EL (cell line): Measurements from ENCODE around the gene DEPP1.
A peak's percentile ranks its signal among the peaks of the same experiment; 100 is the strongest.

Source experiments
- DNase-seq: peaks from one replicate; pipeline ENCODE4 v3.0.0-alpha.2; 2016

DEPP1 gene

DNA sequence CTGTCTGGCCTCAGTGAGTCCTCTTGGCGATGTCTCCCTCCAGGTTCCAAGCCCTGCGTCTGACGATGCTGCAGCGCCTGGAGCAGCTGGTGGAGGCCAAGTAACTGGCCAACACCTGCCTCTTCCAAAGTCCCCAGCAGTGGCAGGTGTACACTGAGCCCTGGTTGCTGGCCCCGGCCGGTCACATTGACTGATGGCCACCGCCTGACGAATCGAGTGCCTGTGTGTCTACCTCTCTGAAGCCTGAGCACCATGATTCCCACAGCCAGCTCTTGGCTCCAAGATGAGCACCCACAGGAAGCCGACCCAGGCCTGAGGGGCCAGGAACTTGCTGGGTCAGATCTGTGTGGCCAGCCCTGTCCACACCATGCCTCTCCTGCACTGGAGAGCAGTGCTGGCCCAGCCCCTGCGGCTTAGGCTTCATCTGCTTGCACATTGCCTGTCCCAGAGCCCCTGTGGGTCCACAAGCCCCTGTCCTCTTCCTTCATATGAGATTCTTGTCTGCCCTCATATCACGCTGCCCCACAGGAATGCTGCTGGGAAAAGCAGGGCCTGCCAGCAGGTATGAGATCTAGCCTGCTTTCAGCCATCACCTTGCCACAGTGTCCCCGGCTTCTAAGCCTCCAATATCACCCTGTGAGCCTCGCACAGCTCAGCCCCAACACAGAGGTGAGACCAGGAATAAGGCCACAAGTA is 14.8 kb upstream of the DEPP1 start:
- no peak for DNase-seq

DNA sequence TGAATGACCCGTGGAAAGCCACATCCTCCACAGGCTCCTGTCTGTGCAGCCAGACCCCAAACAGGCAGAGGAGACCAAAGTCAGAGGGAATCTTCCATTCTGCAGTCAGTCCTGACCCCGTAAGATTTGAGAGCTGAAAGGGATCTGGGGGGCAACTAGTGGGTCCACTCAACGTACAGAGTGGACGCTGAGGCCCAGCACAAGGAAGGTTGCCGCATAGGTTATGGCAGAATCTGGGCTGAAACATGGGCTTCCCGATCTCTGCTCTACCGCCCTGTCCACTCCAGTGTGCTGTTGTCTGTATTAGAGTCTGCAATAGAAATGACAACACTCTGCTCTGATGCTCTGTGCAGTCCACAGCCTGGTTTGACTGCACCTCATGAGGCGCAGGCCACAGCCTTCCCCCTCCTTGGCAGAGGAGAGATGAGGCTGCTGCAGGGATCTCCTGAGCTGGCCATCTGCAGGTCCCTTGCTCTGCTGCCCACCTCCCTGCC is 14.2 kb upstream of the DEPP1 start:
- DNase-seq, result no peak

DNA sequence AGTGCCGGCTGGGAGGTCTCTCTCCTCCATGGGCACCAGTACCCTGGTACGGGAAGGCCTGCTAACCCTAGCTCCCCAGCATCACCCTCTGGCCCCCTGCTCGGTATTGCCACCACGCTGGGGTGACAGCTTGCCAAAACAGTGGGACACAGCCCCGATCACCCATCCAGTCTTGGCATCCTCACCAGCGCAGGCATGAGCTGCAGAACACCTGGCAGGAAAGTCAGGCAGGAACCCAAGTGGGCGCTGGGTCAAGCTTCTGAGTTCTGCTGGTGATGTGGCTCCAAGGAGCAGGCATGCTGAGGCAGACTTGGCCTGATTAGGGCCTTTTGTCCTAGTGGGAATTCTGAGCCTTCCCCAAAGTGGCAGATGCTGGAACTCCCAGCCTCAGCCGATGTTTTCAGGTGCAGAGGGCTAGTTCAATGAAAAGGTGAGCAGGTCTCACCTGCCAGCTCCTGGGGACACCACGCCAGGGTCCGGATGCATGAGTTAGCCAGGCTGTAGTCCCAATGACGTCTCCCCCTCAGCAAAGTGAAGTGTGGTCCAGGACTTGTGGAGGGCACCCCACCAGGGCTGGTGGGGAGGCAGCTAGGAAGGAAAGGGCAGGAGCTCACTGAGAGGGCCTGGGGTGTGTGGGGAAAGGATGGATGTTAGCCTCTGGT is 13.6 kb upstream of the DEPP1 start:
- no peak for DNase-seq

DNA sequence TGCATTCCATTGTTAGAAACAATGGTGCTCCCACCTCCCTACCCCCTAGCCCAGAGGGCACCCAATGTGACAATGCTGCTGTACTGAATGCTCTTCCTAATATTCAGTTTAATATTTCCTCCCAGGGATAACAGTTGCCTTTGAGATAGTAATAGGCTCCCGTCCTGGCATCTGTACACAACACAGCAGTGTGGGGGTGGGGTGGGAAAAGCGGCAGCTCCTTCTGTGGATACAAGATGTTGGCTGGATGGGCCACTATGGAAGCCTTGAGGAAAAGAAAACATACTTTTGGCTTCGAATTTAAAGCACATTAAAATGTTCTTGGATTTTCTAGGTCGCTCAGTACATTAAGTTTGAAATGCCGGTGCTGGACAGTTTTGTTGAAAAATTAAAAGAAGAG is 13.0 kb upstream of the DEPP1 start:
- DNase-seq, result no peak

DNA sequence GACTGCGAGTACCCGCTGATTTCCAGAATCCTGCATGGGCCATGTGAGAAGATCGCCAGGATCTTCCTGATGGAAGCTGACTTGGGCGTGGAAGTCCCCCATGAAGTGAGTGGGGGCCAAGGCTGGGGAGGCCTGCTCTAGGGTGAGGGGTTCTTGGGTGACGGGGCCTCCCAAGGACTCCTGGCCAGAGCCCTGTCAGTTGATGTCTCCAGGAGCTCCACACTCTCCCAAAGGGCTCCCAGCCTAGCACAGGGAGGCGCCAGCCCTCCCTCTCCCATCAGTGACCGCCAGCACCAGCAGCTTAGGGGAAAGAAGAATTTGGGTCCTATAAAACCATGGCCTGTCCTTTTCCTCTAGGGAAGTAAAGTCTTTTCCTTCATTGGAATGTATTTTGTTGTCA is 12.4 kb upstream of the DEPP1 start:
- no peak for DNase-seq

DNA sequence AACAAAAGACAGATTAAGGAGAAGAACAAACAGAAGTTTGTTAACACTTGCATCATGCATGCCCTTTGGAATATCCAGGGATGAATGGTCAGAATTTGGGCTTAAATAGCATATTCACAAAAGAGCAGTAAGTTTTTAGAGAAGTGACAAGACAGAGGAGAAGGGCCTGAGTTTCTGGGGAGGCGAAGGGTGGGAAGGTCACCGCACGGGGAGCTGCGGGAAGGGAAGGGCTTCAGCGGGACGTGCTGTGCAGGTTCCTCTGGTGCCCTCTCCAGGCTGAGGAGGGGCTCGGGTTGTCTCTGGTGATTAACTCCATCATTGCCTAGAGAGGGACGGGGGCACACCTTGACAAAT is 11.7 kb upstream of the DEPP1 start:
- DNase-seq, result no peak

DNA sequence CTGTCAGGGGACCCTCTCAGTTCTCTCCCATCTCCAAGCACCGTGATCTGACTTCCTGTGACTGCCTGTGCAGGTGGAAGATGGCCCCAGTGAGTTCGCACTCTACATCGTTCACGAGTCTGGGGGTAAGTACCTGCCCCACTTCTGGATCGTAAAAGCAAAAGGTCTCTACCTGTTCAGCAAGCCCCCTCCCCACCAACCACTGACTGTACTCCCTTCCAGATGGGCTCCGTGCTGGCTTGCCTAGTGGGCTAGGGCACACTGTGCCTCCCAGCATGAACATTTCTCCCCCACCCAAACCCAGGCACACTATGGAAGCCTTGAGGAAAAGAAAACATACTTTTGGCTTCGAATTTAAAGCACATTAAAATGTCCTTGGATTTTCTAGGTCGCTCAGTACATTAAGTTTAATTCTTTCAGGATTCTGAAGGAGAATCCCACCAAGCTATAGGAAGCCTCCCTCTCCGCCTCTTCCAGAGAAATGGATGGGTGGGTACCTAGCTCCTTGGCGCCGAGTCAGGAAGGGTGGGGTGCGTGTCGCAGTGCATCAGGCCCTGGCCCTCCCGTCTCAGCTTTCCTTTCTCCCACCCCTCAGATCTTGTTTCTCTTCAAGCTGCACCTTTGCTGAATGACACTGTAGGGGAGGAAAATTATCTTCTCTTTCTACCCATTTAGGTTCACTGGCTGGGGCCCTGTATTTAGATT is 11.1 kb upstream of the DEPP1 start:
- no peak for DNase-seq

DNA sequence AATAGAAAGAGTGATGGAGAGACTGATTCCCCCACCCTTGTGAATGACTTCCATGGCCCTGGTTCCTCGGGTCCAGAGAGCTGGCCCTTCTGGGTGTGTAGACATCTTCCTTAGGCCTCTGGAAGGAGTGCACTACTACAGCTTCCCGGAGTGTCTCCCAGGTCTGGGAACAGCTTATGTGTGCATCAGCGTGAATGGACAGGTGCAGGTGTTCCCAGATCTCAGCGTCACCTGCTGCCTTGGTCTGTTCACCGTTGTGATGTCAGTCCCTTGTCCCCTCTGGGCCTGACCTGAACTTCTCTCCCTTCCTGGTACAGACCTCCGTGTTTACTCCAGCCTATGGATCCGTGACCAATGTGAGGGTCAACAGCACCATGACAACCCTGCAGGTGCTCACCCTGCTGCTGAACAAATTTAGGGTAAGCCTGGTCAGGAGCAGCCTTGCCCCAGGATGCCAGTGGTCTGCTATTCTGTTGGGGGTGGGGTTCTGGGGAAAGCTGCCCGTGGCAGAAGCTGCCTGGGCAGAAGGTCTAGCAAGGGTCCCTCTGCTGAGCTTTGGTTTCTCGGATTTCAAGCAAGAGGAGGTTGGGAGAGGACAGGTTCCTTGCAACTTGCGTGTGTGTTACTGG is 10.5 kb upstream of the DEPP1 start:
- no peak for DNase-seq

DNA sequence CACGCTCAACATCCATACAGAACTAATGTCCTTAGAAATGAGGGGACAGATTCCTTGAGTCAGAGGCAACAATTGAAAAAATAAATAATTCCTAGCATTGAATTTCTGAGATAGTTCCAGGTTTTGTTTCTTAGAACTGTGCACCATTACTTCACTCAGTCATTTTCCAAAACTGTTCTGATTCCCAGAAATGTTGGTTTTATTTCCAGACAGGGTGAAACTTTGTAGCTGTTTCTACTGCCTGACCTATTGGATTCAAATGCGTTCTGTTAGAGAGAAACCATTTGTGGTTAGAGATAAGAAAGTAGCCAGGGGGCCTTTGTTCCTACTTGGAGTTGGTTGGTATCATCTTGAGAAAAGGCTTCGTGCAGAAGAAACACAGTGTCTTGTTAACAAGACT is 8.1 kb upstream of the DEPP1 start:
- DNase-seq, result no peak

DNA sequence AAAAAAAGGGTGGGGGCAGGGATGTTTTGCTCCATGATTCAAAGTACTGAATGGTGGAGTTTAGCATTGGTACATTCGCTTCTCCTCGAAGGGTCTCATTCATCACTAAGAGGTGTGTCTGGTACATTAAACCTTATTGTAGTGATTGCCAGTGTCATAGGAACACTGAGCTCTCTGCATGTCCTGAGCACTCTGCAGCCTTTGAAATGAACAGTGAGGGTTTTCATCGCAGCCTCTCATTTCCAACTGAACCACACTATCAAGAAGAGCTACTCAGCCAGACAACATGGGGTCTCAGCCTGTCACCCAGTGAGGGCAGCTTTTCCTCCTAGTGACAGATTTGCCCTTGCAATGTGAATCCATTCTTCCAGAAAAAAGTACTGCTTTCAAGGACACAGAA is 7.6 kb upstream of the DEPP1 start:
- DNase-seq, result no peak

DNA sequence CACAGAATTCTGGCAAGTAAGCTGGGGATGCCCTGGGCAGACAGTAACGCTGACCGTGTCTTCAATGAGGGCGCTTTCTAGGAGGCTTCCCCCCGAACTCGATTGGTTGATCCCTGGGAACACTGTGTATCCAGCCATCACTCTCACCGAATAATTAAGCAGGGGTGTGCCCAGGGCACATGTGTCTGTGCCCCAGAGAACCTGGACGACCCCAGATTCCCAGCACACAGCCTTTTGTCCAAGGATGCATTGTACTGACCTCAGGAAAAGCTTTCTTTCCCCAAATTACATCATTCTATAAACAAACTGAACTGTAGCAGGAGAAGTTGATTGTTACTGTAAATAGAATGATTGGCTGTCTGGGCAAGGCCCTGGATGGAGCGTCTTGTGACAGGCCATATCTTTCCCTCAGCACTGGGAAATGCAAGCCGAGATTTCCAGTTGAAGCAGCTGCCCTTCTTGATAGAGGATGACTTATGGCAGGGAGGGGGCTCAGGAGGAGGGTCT is 6.6 kb upstream of the DEPP1 start:
- DNase-seq, result no peak

DNA sequence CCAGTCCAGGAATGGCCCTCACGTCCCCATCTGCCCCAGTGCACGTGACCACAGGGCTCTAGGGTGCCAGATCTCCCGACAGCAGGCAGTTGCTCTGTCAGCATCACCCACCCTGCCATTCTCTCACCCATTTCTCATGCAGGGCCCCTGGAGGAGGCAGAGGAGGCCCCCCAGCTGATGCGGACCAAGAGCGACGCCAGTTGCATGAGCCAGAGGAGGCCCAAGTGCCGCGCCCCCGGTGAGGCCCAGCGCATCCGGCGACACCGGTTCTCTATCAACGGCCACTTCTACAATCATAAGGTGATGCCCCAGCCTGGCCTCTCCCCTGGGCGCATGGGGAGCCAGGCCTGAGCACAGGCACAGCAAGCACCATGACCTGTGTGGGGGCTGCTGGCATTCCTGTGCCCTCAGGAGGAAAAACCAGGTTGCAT is 6.1 kb upstream of the DEPP1 start:
- DNase-seq, result no peak

DNA sequence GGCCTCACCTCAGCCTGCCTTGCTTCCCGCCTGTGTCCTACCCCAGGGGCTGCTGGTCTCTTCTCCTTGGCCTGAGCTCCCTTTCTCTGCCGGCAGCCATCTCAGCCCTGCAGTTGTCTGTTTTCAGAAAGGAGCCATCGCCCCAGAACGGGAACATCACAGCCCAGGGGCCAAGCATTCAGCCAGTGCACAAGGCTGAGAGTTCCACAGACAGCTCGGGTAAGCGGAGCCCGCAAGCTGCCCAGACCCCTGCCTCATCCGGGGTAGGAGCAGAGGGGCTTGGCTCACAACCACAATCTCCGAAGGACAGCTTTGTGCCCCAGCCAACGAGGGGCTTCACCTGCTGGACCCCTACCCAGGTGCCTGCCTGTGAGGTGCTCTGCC is 5.3 kb upstream of the DEPP1 start:
- no peak for DNase-seq

DNA sequence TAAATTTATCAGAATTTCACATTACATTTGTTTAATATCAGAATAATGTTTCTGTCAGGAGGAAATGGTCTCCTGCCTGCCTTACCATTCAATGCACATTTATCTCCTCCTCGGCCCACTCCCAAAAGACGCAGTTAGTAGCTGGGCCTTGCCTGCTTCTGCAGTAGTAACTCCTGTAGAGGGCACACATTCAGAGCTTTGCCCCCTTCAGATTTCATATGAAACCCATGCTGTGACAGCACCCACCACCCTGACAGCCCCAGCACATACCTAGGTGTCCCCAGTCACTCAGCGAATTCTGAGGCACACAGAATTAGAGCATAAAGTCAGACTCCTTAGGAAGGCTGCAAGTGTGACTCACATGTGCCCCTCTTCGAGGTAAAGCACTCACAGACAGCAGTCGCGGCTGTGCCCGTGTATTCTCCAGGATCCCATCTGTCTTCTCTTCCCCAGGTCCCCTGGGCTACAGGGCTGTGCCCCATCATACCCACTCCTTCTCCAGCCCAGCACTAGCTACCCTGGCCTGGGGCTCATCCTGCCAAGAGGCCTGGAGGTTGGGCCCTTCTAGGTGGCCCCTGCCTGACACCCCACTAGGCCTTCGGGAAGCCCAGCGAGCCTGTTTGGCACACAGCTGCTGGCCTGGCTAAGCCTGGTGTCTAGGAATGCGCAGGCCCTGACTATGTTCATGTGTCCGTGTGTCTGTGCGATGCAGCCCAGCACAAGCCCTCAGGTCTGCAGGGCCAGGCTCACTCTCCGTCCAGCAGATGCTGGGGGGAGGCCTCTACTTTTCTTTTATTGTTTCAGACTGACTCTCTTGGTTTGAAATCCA is 4.7 kb upstream of the DEPP1 start:
- DNase-seq, result no peak

DNA sequence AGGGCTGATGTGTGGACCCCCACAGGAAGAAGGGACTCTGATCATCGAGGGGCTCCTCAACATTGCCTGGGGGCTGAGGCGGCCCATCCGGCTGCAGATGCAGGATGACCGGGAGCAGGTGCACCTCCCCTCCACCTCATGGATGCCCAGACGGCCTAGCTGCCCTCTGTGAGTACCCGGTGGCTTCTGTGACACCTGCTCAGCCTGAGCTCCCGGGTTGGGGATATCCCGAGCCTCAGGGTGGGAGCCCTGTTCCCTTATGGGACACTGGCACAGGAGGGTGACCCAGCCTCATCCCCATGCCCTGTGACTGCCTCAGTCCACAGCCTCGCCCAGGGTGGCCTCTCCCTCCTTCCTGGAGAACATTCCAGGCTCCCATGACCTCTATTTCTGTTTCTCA is 3.9 kb upstream of the DEPP1 start:
- DNase-seq, result no peak

DNA sequence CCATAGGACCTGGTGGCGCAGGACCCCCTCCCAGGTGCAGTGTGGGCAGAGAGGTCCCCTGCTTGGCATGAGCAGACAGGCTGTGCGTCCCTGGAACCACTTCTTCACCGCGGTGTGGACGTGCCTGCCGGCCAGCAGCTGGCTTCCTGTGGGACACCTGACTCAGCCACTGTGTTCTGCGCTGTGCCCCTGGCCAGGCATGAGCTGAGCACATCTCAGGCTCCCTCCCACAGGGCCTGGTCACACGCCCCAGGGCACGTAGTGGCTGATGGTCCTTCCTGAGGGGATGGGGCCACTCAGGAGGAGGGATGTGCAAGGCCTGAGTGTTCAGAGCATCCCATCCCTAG is 3.5 kb upstream of the DEPP1 start:
- peak; percentile 66 for DNase-seq

DNA sequence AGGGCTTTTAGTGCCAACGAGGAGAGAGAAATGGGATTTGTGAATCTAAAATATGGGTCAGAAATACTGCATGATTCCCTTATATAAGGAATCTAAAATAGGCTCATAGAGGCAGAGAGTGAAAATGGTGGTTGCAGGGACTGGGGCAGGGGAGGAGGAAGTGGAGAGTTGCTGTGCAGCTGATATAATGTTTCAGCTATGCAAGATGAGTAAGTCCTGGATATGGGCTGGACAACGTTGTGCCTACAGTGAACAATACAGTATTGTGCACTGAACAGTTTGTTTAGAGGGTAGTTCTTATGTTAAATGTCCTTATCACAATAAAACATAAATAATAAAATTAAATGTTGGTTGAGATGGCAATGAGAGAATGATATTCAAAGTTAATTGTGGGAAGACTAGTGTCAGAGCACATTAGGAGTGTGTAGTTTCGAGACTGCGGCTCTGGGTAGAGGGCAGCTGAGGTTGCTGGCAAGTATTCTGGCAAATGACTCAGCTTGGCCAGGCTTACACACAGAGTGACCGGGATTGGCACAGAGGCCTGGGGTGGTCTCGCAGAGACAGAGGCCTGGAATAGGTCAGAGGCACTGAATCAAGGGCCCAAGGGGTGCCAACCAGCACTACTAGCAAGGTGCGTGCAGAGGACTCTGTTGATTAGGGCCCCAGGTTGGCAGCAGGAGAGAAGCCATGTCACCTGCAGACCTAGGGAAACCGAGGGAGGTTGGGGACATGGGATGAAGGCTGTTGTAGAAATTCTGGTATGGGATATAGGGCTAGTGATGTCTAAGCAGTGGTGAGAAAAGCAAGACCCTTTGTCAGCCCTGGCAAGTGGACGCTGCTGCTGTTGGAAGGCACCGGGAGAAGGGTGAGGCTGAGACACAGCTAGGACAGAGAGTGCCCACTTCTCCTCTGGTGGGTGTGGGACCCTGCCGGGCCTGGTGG is 2.8 kb upstream of the DEPP1 start:
- DNase-seq, result peak; percentile 88

DNA sequence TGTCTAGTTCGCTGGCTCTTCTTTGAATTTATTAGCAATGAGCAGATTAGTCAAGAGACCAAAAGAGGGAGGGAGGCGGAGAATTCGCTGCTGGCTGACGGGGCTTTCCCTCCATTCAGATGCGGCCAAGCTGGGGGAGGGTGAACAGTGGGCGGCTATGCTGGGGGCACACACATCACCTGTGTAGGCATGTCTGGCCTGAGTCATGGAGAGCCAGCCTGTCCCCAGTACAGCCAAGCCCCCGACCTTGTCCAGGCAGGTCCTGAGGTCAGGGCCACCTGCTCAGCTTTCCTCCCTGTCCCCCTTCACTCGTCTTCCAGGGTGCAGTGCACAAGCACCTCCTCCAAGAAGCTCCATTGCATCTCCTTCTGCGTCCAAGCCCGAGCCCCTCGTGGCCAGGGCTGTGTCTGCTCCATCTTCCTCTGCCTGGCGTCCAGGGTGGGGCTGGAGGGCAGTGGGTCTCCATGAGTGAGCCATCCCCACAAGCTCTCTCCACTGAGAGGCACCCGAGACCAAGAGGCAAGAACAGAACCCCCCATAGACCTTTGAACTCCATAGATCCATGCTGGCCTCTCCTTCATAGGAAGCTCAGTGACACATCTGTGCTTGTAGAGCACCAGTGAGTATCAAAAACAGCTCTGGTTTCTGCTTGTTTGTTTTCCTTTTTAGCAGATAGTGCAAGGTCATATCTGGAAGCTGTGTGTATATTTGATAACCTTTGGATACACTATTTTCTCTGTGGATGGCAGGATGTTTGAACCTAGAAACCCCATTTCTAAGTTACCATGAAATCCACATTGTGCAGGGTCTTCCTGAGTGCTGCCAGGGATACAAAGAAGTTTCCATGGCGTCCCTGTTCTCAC is 1.9 kb upstream of the DEPP1 start:
- no peak for DNase-seq

DNA sequence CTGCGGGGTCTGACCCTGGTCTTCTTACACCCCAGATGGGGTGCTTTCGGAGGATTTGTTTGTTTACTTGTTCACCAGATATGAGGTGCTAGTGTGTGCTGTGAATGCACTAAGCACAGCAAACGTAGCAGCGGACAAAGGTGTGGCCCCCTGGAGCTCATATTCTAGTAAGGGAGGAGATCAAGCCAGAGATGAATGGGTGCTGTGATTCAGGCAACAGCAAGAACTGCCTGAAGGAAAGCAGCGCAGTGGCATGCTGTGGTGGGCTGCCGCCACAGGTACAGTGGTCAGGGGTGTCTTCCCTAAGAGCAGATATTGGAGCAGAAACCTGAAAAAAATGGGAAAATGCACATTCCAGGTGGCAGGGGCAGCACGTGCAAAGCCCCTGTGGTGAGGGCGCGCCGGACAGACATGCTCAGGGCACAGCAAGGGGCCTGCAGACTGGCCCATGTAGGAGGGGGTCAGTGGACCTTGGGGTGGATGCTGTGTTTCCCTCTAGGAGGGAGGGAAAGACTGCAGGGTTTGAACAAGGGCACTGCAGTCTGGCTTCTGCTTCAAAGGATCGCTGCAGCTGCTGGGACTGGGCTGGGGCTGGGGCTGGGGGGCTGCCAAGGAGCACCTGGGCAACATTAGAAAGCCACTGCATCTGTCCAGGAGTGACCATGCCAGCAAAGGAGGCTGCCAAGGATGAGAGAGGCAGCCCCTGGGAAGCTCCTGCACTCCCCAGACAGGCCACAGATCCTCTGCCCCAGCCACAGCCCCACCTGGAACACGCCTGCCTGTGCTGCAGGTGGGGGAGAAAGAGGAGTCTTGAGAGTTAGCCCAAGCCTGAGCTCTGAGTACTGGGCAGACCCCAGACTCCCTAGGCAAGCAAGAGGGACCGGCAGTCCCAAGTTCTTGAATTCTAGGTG is 927 bp upstream of the DEPP1 start:
- DNase-seq, result no peak

DNA sequence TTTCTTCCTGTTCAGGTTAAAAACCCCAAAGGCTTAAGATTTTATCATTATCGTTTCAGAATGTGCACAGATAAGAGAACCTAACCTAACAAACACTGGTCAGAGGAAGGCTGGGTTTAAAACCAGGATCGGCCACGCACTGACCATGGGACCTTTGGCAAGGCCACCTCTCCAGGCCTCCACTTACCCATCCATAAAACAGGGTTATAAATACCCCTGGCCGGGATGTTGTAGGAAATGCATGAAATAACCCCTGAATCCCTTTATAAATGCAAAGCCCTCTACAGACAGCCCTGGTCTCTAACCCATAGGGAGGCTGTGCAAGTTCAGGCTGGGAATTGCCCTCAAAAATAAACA is 418 bp downstream of the DEPP1 start:
- no peak for DNase-seq
